ENCODE results near the gene R3HDM2. TPM values are rescaled to one million over a fixed set of nuclear protein-coding genes. Genes with fewer than 3 reads are reported as not detected.

The R3HDM2 gene
- total and polyA plus RNA-seq, 2 of the 13 experiments (the other 11 are each of a cell fraction or from before 2014, with no cell fraction given), result 11.1 to 23.5 TPM

GRCh38 chr12:57459055-57459749 lies 28.4 kb upstream of the R3HDM2 start (continued):
- TF ChIP-seq HNF4G (IDR thresholded peaks at IDR 0.05; ENCODE audit: borderline replicate concordance, low read depth, low read length) (no peak), HNF4G (CRISPR knock-in tag; IDR thresholded peaks at IDR 0.05; ENCODE audit: borderline replicate concordance, low read depth) (no peak), KDM2A (CRISPR knock-in tag; IDR thresholded peaks at IDR 0.05; ENCODE audit: borderline replicate concordance, low read depth) (0 out of 2 replicates have a peak, but pooled peaks have one; percentile 3), MXD1 (CRISPR knock-in tag; IDR thresholded peaks at IDR 0.05) (no peak), NCOA5 (CRISPR knock-in tag; IDR thresholded peaks at IDR 0.05) (no peak), NR3C1 (CRISPR knock-in tag; IDR thresholded peaks at IDR 0.05) (no peak), ZNF574 (CRISPR knock-in tag; IDR thresholded peaks at IDR 0.05) (peak; percentile 38), IRX3 (CRISPR knock-in tag; IDR thresholded peaks at IDR 0.05; ENCODE audit: borderline replicate concordance, low read depth) (no peak), AHR (CRISPR knock-in tag; IDR thresholded peaks at IDR 0.05) (no peak), ZNF598 (CRISPR knock-in tag; IDR thresholded peaks at IDR 0.05; ENCODE audit: borderline replicate concordance) (peak; percentile 84; the same call in 1 of the 2 replicates), ZSCAN25 (CRISPR knock-in tag; IDR thresholded peaks at IDR 0.05) (peak; percentile 79; the same call in 1 of the 2 replicates), ZNF451 (CRISPR knock-in tag; IDR thresholded peaks at IDR 0.05) (no peak), HIVEP1 (CRISPR knock-in tag; IDR thresholded peaks at IDR 0.05) (peak; percentile 19; the same call in 1 of the 2 replicates), ETV5 (CRISPR knock-in tag; IDR thresholded peaks at IDR 0.05; ENCODE audit: borderline replicate concordance) (no peak), ZFP37 (CRISPR knock-in tag; IDR thresholded peaks at IDR 0.05; ENCODE audit: borderline replicate concordance) (no peak), TFE3 (CRISPR knock-in tag; IDR thresholded peaks at IDR 0.05) (no peak; the same call in 1 of the 2 replicates), ISL2 (CRISPR knock-in tag; IDR thresholded peaks at IDR 0.05) (no peak; the same call in 1 of the 2 replicates), ZBTB44 (CRISPR knock-in tag; IDR thresholded peaks at IDR 0.05) (no peak), PITX1 (CRISPR knock-in tag; IDR thresholded peaks at IDR 0.05) (peak; percentile 51; the same call in 1 of the 2 replicates), ZNF101 (CRISPR knock-in tag; IDR thresholded peaks at IDR 0.05; ENCODE audit: borderline replicate concordance, low read depth) (no peak), NFE2L1 (CRISPR knock-in tag; IDR thresholded peaks at IDR 0.05; ENCODE audit: borderline replicate concordance) (no peak), SKI (IDR thresholded peaks at IDR 0.05; ENCODE audit: partially characterized antibody) (no peak)
